ENCODE data around the gene KLRG1. TPM values are rescaled to one million over a fixed set of nuclear protein-coding genes. Genes with fewer than 3 reads are reported as not detected.
A peak's percentile ranks its signal among the peaks of the same experiment; 100 is the strongest.

The KLRG1 gene
- total and polyA plus RNA-seq, 4 donors = 0.49 to 6.5 (median 1.6) TPM

- H3K4me1 ChIP-seq (ENCODE audit: control insufficient read depth in 5 of 5, insufficient read depth in 5 of 5, low read length in 5 of 5) = peaks cover 0 to 14% (median 2%) of the 10 kb centered on the region in 5 donors
- no peaks in the 10 kb centered on the region for H3K27me3 ChIP-seq (ENCODE audit: control insufficient read depth in 3 of 3, insufficient read depth in 3 of 3, low read length in 2 of 3)
- H3K27ac ChIP-seq (ENCODE audit: low read depth in 1 of 2, low read length in 1 of 2) = no peak overlapping the region
- H3K4me3 ChIP-seq = no peak overlapping the region
- 64 to 73% methylated on average over 1 of the region's 1 CpG for WGBS, 2 donors
- TF ChIP-seq CTCF (IDR thresholded peaks at IDR 0.05; ENCODE audit: control extremely low read depth, extremely low read depth) = no peak
- H3K9me3 ChIP-seq (ENCODE audit: control insufficient read depth in 4 of 4, insufficient read depth in 3 of 4, low read length in 3 of 4) = no peaks in the 10 kb centered on the region
- H3K36me3 ChIP-seq (ENCODE audit: control insufficient read depth in 4 of 4, insufficient read depth in 4 of 4, low read length in 4 of 4) = peaks cover 23 to 35% (median 31%) of the 10 kb centered on the region in 4 donors
- DNase-seq (no peak), ATAC-seq (ENCODE audit: insufficient read depth, low FRiP score) (no peak)
- no peak overlapping the region for H3K9ac ChIP-seq (ENCODE audit: insufficient read depth in 1 of 2, low read length in 2 of 2)
These were observed 42.6 kb upstream of the KLRG1 start for GRCh38 chr12:8946733-8947132.

- no peak for ATAC-seq (ENCODE audit: insufficient read depth, low FRiP score)
- H3K36me3 ChIP-seq (ENCODE audit: control insufficient read depth in 4 of 4, insufficient read depth in 4 of 4, low read length in 4 of 4) = peaks cover 19 to 25% (median 22%) of the 10 kb centered on the region in 4 donors
- H3K4me3 ChIP-seq = no peak overlapping the region
- H3K4me1 ChIP-seq (ENCODE audit: control insufficient read depth in 5 of 5, insufficient read depth in 5 of 5, low read length in 5 of 5) = peaks cover 0 to 14% (median 2%) of the 10 kb centered on the region in 5 donors
- DNase-seq = no peak
- no peak overlapping the region for H3K27ac ChIP-seq (ENCODE audit: low read depth in 1 of 2, low read length in 1 of 2)
- no peak overlapping the region for H3K9ac ChIP-seq (ENCODE audit: insufficient read depth in 1 of 2, low read length in 2 of 2)
- no peak for TF ChIP-seq CTCF (IDR thresholded peaks at IDR 0.05; ENCODE audit: control extremely low read depth, extremely low read depth)
- no peaks in the 10 kb centered on the region for H3K9me3 ChIP-seq (ENCODE audit: control insufficient read depth in 4 of 4, insufficient read depth in 3 of 4, low read length in 3 of 4)
- no peaks in the 10 kb centered on the region for H3K27me3 ChIP-seq (ENCODE audit: control insufficient read depth in 3 of 3, insufficient read depth in 3 of 3, low read length in 2 of 3)
These were observed 41.6 kb upstream of the KLRG1 start for GRCh38 chr12:8947737-8948136.

- Histone ChIP-seq H3K4me1 (ENCODE audit: control insufficient read depth in 5 of 5, insufficient read depth in 5 of 5, low read length in 5 of 5) (peaks cover 0 to 14% (median 2%) of the 10 kb centered on the region in 5 donors), H3K27ac (ENCODE audit: low read depth in 1 of 2, low read length in 1 of 2) (peak overlapping the region; percentile 97 to 98), H3K36me3 (ENCODE audit: control insufficient read depth in 4 of 4, insufficient read depth in 4 of 4, low read length in 4 of 4) (peaks cover 10 to 17% (median 13%) of the 10 kb centered on the region in 4 donors), H3K9me3 (ENCODE audit: control insufficient read depth in 4 of 4, insufficient read depth in 3 of 4, low read length in 3 of 4) (peaks cover 0 to 4% (median 0%) of the 10 kb centered on the region in 4 donors), H3K27me3 (ENCODE audit: control insufficient read depth in 3 of 3, insufficient read depth in 3 of 3, low read length in 2 of 3) (no peaks in the 10 kb centered on the region), H3K4me3 (peak overlapping the region; percentile 71), H3K9ac (ENCODE audit: insufficient read depth in 1 of 2, low read length in 2 of 2) (peak overlapping the region; percentile 72 to 85)
- DNase-seq (peak in 2 of 3 donors; percentile 58), ATAC-seq (ENCODE audit: insufficient read depth, low FRiP score) (no peak)
- WGBS, 2 donors = 1% methylated on average over 15 of the region's 15 CpGs
- TF ChIP-seq CTCF (IDR thresholded peaks at IDR 0.05; ENCODE audit: control extremely low read depth, extremely low read depth) = no peak
These were observed 40.5 kb upstream of the KLRG1 start for GRCh38 chr12:8948701-8949341.

Data from lung (tissue), 12 donors.